GM10266 (cell line): ENCODE data around the gene PDPR.
"Not testable (repeated sequence)": the region's sequence is repeated elsewhere in the genome, so short reads cannot be mapped to it uniquely, and the experiment has no call there.

Experiments
- DNase-seq: peaks from one replicate; pipeline ENCODE4 v3.0.0; 2012; ENCODE audit errors: extremely low spot score
- TF ChIP-seq, protein P1 (sequence below): IDR thresholded peaks from 2 replicates; pipeline ENCODE4 v1.5.1; 2012; ENCODE audit warnings: mild to moderate bottlenecking, low read depth; ENCODE audit not compliant: control insufficient read depth, insufficient read depth; ENCODE audit errors: missing control alignments

PDPR gene

DNA sequence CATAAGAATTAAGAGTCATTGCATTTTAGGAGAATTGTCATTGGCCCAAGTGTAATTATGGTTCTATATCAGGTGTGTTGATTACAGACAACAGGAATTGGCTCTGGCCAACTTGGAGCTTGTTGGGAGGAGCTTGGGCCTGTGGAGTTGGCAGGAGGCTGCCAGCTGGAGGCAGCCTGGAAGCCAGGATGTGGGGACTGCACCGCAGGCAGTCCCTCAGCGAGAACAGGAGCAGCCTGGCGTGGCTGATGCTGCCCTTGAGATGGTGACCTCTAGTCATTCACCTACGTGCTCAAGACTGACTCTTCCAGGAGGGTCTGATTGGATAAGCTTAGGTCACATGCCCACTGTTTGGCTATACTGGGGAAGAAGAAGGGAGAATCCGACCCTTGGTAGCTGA is 13.6 kb downstream of the PDPR start:
- DNase-seq, result not testable (repeated sequence)

DNA sequence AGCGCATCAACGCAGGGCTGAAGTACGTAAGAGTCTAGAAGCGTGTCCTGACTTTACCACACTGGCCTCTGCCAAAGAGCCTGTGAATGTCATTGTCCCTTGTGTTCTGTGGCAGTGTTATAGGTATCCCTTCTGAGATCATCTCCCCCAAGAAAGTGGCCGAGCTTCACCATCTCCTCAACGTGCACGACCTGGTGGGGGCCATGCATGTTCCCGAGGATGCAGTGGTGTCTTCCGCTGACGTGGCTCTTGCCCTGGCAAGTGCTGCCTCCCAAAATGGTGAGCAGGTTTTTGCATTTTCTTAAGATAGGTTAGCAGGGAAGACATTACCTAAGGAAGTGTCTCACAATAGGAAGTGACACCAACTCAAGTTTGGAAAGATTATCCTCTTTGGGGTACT is 14.7 kb downstream of the PDPR start:
- DNase-seq, result not testable (repeated sequence)

DNA sequence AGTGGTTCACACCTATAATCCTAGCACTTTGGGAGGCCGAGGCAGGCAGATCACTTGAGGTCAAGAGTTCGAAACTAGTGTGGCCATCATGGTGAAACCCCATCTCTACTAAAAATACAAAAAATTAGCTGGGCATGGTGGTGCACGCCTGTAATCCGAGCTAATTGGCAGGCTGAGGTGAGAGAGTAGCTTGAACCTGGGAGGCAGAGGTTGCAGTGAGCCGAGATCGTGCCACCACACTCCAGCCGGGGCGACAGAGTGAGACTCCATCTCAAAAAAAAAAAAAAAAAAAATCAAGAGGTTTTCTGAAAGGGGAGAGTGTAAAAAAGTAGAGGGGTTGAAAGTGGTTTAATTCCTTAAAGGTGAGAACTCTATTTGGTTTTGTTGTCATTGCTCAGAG is 21.7 kb downstream of the PDPR start:
- not testable (repeated sequence) for DNase-seq

DNA sequence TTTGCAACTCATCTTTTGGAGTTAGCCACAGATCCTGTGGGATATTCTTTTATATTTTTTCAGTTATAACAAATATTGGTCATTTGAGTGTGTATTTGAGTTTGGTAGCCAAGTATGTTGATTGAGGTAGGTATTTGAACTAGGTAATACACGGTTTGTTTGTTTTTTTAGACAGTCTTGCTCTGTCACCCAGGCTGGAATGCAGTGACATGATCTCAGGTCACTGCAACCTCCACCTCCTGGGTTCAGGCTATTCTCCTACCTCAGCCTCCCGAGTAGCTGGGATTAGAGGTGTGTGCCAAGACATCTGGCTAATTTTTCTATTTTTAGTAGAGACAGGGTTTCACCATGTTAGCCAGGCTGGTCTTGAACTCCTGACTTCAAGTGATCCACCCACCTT is 22.5 kb downstream of the PDPR start:
- DNase-seq, result not testable (repeated sequence)

DNA sequence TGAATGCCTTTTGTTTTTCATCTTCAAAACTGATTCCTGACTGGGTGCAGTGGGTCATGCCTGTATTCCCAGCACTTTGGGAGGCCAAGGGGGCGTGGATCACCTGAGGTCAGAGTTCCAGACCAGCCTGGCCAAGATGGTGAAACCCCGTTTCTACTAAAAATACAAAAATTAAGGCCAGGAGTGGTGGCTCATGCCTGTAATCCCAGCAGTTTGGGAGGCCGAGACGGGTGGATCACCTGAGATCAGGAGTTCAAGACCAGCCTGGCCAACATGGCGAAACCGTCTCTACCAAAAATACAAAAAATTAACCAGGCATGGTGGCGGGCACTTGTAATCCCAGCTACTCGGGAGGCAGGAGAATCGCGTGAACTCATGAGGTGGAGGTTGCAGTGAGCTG is 28.6 kb downstream of the PDPR start:
- DNase-seq, result not testable (repeated sequence)

DNA sequence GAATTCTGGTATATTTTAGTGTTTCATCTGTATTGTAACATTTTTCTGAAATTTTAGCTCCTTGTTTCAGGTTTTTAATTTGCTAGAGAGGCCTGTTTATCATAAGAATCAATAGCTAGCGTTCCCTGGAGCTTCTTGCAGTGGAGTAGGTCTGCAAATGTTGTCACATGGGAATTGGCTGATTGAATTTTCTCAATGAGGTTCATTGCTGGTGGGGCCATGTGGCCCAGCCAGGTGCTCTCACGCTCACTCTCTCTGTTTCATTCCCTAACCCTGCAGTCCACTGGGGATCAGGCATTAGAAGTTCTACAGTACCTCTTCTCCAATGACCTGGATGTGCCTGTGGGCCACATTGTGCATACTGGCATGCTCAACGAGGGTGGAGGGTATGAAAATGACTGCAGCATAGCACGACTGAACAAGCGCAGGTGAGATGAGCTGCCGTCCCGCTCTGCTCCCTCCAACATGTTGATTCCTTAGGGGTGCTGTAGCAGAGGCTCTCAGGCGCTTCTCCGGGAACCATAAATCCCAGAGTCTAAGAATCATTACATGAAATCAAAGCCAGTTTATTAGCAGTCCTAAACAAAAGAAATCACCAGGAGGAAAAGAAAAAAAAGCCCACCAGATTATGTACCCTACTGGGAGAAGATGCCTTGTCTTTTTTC is 29.2 kb downstream of the PDPR start:
- not testable (repeated sequence) for DNase-seq

DNA sequence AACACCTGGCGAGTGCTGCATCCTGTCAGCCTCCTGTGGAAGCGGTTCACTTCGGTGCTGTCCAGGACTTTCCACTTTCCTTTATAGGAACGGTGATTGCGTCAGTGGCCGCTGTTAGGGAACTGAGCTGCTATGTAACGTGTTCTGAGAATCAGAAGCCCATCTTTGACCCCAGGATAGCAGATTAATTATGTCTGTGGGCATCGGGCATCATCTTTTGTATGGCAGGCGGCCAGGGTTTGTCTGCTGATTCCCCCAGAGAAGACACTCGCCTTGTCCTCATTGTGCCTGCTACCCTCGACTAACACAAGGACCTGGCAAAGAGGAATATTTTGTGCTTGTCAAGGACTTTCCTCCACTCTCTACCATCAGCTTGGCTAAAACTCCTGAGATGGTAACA is 33.7 kb downstream of the PDPR start:
- not testable (repeated sequence) for DNase-seq

DNA sequence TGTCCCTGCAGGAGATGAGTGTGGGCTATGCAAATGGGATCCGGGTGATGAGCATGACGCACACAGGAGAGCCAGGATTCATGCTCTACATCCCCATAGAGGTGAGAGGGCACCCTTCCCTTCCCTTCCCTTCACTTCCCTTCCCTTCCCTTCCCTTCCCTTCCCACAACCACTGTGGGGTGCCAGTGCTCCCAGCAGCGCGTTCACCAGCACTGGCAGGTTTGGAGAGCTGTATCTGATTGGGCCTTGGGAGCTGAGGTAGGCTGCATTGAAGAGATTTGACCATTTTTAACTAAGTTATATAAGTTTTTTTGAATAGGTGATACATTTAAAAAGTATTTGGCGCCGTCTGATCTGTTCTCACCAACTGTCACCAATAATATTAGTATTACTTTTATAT is 34.3 kb downstream of the PDPR start:
- DNase-seq, result not testable (repeated sequence)

DNA sequence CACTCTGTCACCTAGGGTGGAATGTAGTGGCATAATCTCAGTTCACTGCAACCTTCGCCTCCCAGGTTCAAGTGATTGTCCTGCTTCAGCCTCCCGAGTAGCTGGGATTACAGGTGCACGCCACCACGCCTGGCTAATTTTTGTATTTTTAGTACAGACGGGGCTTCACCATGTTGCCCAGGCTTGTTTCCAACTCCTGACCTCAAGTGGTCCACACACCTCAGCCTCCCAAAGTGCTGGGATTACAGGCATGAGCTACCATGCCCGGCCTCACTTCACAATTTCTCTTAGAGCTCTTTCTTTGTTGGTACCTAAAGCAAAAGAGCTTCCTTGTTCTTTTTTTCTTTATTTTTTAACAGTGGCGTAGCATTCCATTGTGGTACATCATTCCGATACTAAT is 35.2 kb downstream of the PDPR start:
- DNase-seq, result not testable (repeated sequence)

DNA sequence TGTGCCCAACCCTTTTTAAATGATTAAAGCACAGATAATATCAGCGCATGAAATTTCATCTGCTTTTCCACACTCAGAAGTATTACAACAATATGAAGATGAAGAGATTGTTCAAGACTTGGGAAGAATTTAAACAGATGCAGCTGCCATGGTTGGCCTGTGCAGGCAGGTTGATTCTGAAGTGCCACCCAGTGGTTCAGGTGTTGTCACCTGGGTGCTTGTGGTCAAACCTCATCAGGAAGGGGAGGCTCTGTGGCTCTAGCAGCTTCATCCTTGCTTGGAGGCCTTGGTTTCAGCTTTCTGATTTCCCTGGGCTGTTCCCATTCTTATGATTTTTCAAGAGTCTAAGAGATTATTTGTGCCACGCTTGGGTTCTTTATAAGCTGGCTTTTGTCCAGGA is 37.3 kb downstream of the PDPR start:
- TF ChIP-seq, protein P1, sequence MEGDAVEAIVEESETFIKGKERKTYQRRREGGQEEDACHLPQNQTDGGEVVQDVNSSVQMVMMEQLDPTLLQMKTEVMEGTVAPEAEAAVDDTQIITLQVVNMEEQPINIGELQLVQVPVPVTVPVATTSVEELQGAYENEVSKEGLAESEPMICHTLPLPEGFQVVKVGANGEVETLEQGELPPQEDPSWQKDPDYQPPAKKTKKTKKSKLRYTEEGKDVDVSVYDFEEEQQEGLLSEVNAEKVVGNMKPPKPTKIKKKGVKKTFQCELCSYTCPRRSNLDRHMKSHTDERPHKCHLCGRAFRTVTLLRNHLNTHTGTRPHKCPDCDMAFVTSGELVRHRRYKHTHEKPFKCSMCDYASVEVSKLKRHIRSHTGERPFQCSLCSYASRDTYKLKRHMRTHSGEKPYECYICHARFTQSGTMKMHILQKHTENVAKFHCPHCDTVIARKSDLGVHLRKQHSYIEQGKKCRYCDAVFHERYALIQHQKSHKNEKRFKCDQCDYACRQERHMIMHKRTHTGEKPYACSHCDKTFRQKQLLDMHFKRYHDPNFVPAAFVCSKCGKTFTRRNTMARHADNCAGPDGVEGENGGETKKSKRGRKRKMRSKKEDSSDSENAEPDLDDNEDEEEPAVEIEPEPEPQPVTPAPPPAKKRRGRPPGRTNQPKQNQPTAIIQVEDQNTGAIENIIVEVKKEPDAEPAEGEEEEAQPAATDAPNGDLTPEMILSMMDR, result no peak
- DNase-seq, result peak; percentile 10

DNA sequence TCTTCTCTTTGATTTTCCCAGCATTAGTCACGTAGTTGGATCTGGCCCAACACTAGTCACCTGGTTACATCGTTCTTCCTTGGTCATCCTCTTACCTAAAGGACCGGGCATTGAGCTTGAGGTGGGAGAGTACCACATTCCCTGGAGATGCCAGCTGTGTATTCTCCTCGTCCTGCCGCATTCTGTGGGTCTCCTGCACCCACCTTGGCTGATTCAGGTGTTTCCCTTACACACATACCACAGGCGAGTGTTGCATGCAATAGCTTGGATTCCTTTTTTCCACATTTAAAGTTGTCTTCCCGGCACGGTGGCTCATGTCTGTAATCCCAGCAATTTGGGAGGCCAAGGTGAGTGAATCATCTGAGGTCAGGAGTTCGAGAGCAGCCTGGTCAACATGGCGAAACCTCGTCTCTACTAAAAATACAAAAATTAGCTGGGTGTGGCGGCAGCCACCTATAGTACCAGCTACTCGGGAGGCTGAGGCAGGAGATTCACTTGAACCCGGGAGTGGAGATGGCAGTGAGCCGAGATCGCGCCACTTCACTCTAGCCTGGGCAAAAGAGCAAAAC is 37.9 kb downstream of the PDPR start:
- TF ChIP-seq, protein P1, result no peak
- DNase-seq, result peak; percentile 10

DNA sequence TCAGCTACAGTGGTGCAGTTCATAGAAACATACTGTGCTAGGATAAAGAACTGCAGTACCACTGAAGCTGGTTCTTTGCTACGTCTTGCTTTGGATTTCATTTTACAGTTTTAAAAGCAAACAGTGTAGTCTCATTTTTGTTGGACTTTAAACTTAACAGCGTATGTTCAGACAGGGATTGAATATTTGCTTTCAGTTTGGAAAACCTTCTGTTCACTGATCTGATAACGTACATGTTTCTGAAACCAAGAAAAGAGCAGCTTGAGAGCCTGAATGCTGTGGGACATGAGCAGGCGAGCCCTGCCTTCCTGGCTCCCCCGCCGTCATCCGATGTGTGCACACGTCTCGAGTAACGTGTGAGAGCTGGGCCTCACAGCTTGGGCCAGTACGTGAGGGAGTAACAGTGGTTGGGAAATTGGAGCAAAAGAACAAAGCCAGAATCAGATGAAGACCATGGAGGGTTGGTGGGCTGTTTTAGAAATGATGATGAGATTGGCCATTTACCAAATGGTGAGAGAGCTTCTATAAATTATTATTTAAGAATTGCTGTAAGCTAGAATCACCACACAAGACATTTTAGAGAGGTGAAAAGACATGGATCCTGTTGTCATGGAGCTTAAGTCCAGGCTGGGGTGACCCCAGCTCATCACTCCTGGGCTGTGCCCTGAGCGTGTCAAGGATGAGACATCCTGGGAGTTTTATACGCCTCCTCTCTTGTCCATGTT is 38.6 kb downstream of the PDPR start:
- TF ChIP-seq, protein P1, result no peak

DNA sequence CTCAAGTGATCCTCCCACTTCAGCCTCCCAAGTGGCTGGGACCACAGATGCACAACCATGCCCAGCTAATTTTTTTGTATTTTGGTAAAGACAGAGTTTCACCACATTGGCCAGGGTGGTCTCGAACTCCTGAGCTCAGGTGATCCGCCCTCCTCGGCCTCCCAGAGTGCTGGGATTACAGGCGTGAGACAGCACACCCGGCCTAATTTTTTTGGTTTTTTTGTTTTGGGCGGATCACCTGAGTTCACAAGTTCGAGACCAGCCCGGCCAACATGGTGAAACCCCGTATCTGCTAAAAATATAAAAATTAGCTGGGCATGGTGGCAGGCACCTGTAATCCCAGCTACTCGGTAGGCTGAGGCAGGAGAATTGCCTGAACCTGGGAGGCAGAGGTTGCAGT is 40.6 kb downstream of the PDPR start:
- DNase-seq, result not testable (repeated sequence)

More for the DNA sequence above, 38.6 kb downstream of the PDPR start:
- DNase-seq, result peak; percentile 12
